MM.1S (cell line): ENCODE measurements around the gene SLC35A1.

ENCODE experiments used
- CTCF ChIP-seq: fragments of 300-600 bp; sonication (generic); IDR thresholded peaks from 2 replicates; pipeline ENCODE4 v1.5.1; 2016; ENCODE audit warnings: antibody characterized with exemption, low read length, mixed read lengths
- EZH2 ChIP-seq: fragments of 300-600 bp; sonication (generic); optimal IDR thresholded peaks from 2 replicates; pipeline ENCODE3; 2017; ENCODE audit warnings: low read depth, mild to moderate bottlenecking, antibody characterized with exemption, low read length, mixed read lengths
- EZH2phosphoT487 ChIP-seq: fragments of 300-600 bp; sonication (generic); IDR thresholded peaks from 2 replicates; pipeline ENCODE4 v1.6.1; 2018; ENCODE audit warnings: antibody characterized with exemption, low read length

- TF ChIP-seq CTCF (no peak), EZH2 (no peak), EZH2phosphoT487 (no peak)
Observed at GRCh38 chr6:87539554-87539953, 66.8 kb downstream of the SLC35A1 start.
